Occipital lobe (tissue), 2 donors: Measurements from ENCODE around the gene MEP1A. TPM values are rescaled to one million over a fixed set of nuclear protein-coding genes. Genes with fewer than 3 reads are reported as not detected.
"Not testable (repeated sequence)": the region's sequence is repeated elsewhere in the genome, so short reads cannot be mapped to it uniquely, and the experiment has no call there.

Experiments used
- DNase-seq: peaks from one replicate; lab custom pipeline; 2025; lab: John Stamatoyannopoulos, UW
- total RNA-seq: library from RNA; depleted of rRNA; stranded (reverse); fragments of >200 nt; gene quantifications from one replicate; pipeline ENCODE4 v1.2.3, GENCODE V29; 2014

MEP1A gene
- total RNA-seq, 1 donor from 2014 or later = not detected

GRCh38 chr6:46828939-46829338 lies 35.8 kb downstream of the MEP1A start:
- no peak for DNase-seq

- no peak for DNase-seq
These were observed 39.6 kb downstream of the MEP1A start for GRCh38 chr6:46832816-46833215.

- DNase-seq = not testable (repeated sequence)
These were observed 41.2 kb downstream of the MEP1A start for GRCh38 chr6:46834257-46834916.

GRCh38 chr6:46834991-46835390 lies 41.8 kb downstream of the MEP1A start:
- DNase-seq = not testable (repeated sequence)

DNA sequence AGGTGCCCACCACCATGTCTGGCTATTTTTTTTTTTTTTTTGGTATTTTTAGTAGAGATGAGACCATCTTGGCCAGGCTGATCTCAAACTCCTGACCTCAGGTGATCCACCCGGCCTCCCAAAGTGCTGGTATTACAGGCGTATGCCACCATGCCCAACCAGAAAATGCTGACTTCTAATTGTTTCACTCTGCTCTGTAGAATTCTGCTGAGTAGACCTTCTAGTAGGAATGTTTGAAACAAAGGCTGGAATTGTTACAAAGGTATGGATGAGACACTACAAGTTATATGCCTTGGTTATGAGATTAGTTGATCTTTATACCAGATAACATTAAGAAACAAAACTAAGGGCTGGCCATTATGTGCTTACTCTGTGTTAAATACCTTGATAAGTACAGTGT lies 44.8 kb downstream of the MEP1A start:
- DNase-seq = no peak

DNA sequence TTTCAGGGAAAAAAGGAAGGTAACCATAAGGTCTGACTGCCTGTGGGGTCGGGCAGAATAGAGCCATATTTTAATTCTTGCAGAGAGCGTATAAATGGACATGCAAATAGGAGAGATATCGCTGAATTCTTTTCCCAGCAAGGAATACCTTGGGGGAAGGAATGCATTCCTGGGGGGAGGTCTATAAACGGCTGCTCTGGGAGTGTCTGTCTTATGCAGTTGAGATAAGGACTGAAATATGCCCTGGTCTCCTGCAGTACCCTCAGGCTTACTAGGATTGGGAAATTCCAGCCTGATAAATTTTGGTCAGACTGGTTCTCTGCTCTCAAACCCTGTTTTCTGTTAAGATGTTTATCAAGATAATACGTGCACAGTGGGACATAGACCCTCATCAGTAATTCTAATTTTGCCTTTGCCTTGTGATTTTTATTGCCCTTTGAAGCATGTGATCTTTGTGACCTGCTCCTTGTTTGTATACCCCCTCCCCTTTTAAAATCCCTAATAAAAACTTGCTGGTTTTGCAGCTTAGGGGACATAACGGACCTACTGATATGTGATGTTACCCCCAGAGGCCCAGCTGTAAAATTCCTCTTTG lies 49.2 kb downstream of the MEP1A start:
- not testable (repeated sequence) for DNase-seq

DNA sequence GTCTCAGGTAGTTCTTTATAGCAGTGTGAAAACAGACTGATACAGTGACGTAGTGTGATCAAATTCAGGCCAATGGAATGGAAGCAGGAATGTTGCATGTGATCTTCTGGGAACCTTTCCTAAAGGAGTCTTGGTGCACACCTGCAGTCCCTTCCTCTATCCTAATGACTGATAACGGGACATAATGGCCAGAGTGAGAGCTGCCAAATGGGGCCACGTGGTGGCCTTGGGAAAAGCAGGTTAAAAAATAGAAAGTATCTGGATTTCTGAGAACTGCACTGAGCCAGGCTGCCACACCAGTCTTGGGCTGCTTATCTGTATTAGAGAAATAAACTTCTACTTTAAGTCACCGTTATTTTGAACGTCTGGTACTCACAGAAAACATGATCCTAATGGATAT lies 51.9 kb downstream of the MEP1A start:
- no peak for DNase-seq

GRCh38 chr6:46848684-46849360 lies 55.6 kb downstream of the MEP1A start:
- DNase-seq = peak; percentile 67

DNA sequence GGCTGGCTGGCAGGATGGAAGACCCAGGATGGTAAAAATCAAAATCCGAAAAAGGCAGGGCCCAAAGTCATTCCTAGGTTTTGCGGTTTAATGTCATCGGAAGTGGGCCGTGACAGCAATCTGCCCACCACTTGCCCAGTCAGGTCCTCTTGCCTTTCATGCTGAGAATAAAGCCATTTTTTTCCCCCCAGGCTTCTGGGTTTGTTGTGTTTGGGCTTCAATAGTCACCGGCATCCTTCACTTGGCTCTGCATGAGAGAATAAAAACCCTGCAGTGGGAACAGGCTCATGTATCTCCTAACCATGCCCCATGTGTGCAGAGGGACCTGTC lies 56.1 kb downstream of the MEP1A start:
- no peak for DNase-seq

DNA sequence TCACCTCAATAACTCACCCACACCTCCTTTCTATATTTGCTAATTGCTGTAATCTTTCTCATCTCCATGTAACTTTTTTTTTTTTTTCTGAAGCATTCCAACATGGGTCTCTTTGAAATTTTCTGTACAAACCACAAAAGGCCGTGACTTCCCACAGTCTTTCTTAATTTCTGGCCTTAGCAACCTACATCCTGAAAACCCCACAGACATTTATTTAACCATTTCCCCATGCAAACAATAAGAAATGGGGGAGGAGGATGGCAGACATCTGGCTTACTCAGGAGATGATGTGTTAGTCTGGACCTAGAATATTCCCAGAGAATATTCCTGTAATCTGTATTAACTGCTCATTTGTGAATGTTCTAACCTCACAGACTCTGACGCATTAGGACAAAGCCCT lies 57.6 kb downstream of the MEP1A start:
- DNase-seq = no peak

- not testable (repeated sequence) for DNase-seq
These were observed 58.4 kb downstream of the MEP1A start for GRCh38 chr6:46851576-46851975.

- DNase-seq = not testable (repeated sequence)
These were observed 62.8 kb downstream of the MEP1A start for GRCh38 chr6:46855966-46856365.

- no peak for DNase-seq
These were observed 69.2 kb downstream of the MEP1A start for GRCh38 chr6:46862381-46862780.

DNA sequence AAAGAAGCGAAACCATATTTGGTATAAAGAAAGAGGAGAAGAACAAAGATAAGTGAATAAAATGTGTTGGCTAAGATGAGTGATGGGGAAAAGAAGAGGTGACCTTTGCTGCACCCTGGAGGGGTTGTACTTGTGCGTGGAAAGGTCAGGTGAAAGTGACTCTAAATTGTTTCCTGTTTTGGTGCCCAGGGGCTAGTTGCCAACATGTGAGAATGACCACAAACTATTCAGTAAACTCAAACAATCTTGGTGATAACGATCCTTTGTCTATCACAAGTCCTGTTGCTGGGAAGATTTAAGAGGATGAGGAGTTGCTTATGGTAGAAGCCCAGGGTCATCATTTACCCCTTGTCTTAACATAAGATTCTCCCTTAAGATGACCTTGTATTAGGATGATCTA lies 70.6 kb downstream of the MEP1A start:
- DNase-seq = no peak

DNA sequence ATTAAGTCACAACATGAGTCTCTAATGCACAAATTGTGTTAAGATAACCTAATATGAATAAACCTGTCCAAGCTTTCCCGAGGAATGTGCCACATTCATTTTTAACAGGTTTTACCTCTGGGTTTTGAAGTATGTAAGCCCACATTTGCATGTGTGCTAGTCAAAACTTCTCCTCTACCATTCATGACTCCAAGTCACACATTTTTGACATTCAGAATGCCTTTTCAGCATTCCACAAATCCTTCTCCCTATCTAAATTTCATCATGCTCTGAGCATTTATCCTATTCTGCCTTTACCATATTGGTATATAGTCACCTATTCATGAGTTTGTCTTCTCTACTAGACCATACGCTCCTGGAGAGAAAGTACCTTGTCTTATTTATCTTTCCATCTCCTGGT lies 72.0 kb downstream of the MEP1A start:
- no peak for DNase-seq

DNA sequence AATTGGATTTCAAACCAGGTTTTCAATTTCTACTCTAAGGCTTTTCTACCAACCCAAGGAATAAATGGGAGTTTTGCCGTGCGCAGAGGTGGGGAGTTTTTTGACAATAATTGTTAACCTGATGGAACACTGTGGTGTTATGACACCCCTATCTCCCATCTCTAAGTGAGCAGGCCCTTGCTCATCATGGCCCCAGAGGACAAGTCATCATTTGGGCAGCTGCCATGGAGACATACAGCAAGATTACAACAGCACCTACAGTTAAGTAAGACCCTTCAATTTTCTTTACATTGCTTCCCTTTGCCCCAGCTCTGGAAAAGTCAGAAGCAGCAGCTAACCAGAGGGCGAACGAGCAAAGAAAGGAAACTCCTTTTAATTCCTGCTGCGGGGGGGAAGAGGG lies 74.2 kb downstream of the MEP1A start:
- DNase-seq = no peak

- no peak for DNase-seq
These were observed 82.9 kb downstream of the MEP1A start for GRCh38 chr6:46876126-46876525.

GRCh38 chr6:46879003-46879402 lies 85.8 kb downstream of the MEP1A start:
- no peak for DNase-seq

DNA sequence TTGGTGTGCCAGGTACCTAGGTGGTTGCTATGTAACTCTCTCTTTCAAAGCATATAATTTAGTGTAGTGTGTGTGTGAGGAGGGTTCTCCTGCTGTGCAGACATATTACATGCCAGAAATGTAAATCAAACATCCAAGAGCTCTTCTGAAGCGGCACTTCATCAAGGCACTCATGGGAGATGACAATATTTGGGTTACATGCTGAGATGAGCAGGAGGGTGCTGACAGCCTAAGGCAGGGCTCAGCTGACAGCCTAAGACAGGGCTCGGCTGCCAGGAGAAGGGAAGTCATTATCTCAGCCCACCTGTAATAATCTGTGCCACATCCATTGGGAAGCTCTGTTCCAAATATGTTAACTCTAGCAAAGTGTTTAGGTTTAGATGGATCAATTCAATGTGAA lies 89.5 kb downstream of the MEP1A start:
- no peak for DNase-seq

DNA sequence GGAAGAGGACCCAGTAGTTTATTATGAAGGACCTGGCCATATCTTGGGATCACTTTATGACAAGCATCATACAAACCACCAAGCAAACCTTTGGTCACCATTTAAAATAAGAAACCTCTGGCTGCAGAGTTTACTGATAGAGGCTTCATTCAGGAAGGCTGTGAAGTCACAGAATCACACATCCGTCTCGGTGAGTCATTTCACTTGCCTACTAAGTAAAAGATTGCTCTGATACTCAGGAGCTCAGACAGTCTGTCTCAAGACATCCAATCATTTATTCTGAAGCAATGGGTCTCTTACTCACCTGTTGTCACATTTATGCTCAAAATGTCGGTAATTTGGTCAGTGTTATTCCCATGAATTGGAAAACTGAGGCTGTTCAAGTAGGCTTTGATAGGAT lies 94.8 kb downstream of the MEP1A start:
- DNase-seq = no peak

DNA sequence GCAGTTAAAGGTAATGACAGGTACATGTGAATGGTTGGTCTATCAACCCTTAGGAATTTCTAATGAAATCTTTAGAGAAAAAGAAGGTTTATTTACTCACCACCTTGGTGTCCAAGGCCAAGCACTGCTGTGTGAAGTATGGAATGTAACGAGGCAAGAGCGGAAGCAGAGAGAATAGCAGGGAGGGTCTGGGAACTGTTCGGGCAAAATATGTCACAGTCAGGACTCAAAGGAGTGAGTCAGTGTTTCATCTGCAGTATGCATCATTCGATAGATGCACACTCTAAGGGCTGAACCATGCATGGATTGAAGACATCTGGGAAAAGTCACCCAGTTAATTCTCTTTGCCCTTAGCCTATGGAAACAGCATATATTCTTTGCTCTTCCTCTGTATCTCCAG lies 95.4 kb downstream of the MEP1A start:
- no peak for DNase-seq
